ENCODE data around the gene ALKBH8. TPM values are rescaled to one million over a fixed set of nuclear protein-coding genes. Genes with fewer than 3 reads are reported as not detected.

The ALKBH8 gene
- polyA plus RNA-seq, 1 donor (not counting 4 experiments of a cell fraction or from before 2014, with no cell fraction given): 8.0 TPM

GRCh38 chr11:107561688-107562087, 3.8 kb downstream of the ALKBH8 start:
- Histone ChIP-seq H3K4me1 (ENCODE audit: control insufficient read depth, extremely low read depth, insufficient read depth, low read length) (peaks cover 34% of the 10 kb centered on the region), H3K9ac (ENCODE audit: control insufficient read depth, extremely low read depth, insufficient read depth, low read length) (no peak overlapping the region), H4K20me1 (ENCODE audit: control insufficient read depth, extremely low read depth, insufficient read depth, low read length) (no peaks in the 10 kb centered on the region), H3K79me2 (ENCODE audit: control insufficient read depth, insufficient read depth, low read length) (peaks cover 14% of the 10 kb centered on the region), H3K9me3 (ENCODE audit: control insufficient read depth, low read depth, low read length) (no peaks in the 10 kb centered on the region), H2AFZ (ENCODE audit: control insufficient read depth, low read length) (no peak overlapping the region), H3K36me3 (ENCODE audit: control insufficient read depth in 2 of 2, extremely low read depth in 1 of 2, insufficient read depth in 2 of 2, low read length in 2 of 2) (no peaks in the 10 kb centered on the region), H3K4me2 (ENCODE audit: control insufficient read depth, extremely low read depth, insufficient read depth, low read depth, low read length) (peak overlapping the region; percentile 69), H3K27ac (ENCODE audit: control insufficient read depth, insufficient read depth, low read length) (peak overlapping the region; percentile 90), H3K27me3 (ENCODE audit: control insufficient read depth, extremely low read depth, insufficient read depth, low read length) (no peaks in the 10 kb centered on the region), H3K4me3 (ENCODE audit: control insufficient read depth in 2 of 3, extremely low read depth in 1 of 3, insufficient read depth in 2 of 3, low read depth in 1 of 3, low read length in 3 of 3) (no peak overlapping the region), H3K9me1 (ENCODE audit: control insufficient read depth, extremely low read depth, insufficient read depth, low read length) (peaks cover 4% of the 10 kb centered on the region)
- peak; percentile 50 for DNase-seq (ENCODE audit: low read depth, low spot score)
- dilution Hi-C loops (cut with MboI; ENCODE audit: extremely low pct_ligation_motif_present, low sequenced_read_pairs): no loop called here
- FAIRE-seq: no peak
- TF ChIP-seq CTCF (optimal IDR thresholded peaks at IDR 0.05 in 1 of 3, IDR thresholded peaks at IDR 0.05 in 1 of 3, conservative IDR thresholded peaks at IDR 0.05 in 1 of 3; ENCODE audit: extremely low read depth in 1 of 3, insufficient read depth in 2 of 3, low read length in 3 of 3) (no peak), EZH2 (IDR thresholded peaks at IDR 0.05; ENCODE audit: low read length) (no peak)

GRCh38 chr11:107550304-107550703, 15.2 kb downstream of the ALKBH8 start:
- no peak for TF ChIP-seq CTCF (optimal IDR thresholded peaks at IDR 0.05 in 1 of 3, IDR thresholded peaks at IDR 0.05 in 1 of 3, conservative IDR thresholded peaks at IDR 0.05 in 1 of 3; ENCODE audit: extremely low read depth in 1 of 3, insufficient read depth in 2 of 3, low read length in 3 of 3)
- TF ChIP-seq EZH2 (IDR thresholded peaks at IDR 0.05; ENCODE audit: low read length): no peak
- Histone ChIP-seq H3K4me2 (ENCODE audit: control insufficient read depth, extremely low read depth, insufficient read depth, low read depth, low read length) (no peak overlapping the region), H3K4me3 (ENCODE audit: control insufficient read depth in 2 of 3, extremely low read depth in 1 of 3, insufficient read depth in 2 of 3, low read depth in 1 of 3, low read length in 3 of 3) (no peak overlapping the region), H3K27ac (ENCODE audit: control insufficient read depth, insufficient read depth, low read length) (no peak overlapping the region), H2AFZ (ENCODE audit: control insufficient read depth, low read length) (no peak overlapping the region), H3K4me1 (ENCODE audit: control insufficient read depth, extremely low read depth, insufficient read depth, low read length) (peaks cover 11% of the 10 kb centered on the region), H3K9me1 (ENCODE audit: control insufficient read depth, extremely low read depth, insufficient read depth, low read length) (no peaks in the 10 kb centered on the region), H3K9me3 (ENCODE audit: control insufficient read depth, low read depth, low read length) (no peaks in the 10 kb centered on the region), H3K9ac (ENCODE audit: control insufficient read depth, extremely low read depth, insufficient read depth, low read length) (no peak overlapping the region), H3K27me3 (ENCODE audit: control insufficient read depth, extremely low read depth, insufficient read depth, low read length) (no peaks in the 10 kb centered on the region), H3K79me2 (ENCODE audit: control insufficient read depth, insufficient read depth, low read length) (no peaks in the 10 kb centered on the region), H4K20me1 (ENCODE audit: control insufficient read depth, extremely low read depth, insufficient read depth, low read length) (no peaks in the 10 kb centered on the region), H3K36me3 (ENCODE audit: control insufficient read depth in 2 of 2, extremely low read depth in 1 of 2, insufficient read depth in 2 of 2, low read length in 2 of 2) (peaks cover 0 to 3% of the 10 kb centered on the region in 2 experiments)
- DNase-seq (ENCODE audit: low read depth, low spot score) (no peak), FAIRE-seq (no peak)
- dilution Hi-C loops (cut with MboI; ENCODE audit: extremely low pct_ligation_motif_present, low sequenced_read_pairs): no loop called here

All from keratinocyte (primary cell).